GM19238 (cell line): ENCODE measurements around the gene SYNGR3.
A peak's percentile ranks its signal among the peaks of the same experiment; 100 is the strongest.

Experiments used
- DNase-seq: peaks from one replicate; pipeline ENCODE4 v3.0.0; 2011; ENCODE audit warnings: low spot score; ENCODE audit not compliant: insufficient read length

Gene SYNGR3

DNA sequence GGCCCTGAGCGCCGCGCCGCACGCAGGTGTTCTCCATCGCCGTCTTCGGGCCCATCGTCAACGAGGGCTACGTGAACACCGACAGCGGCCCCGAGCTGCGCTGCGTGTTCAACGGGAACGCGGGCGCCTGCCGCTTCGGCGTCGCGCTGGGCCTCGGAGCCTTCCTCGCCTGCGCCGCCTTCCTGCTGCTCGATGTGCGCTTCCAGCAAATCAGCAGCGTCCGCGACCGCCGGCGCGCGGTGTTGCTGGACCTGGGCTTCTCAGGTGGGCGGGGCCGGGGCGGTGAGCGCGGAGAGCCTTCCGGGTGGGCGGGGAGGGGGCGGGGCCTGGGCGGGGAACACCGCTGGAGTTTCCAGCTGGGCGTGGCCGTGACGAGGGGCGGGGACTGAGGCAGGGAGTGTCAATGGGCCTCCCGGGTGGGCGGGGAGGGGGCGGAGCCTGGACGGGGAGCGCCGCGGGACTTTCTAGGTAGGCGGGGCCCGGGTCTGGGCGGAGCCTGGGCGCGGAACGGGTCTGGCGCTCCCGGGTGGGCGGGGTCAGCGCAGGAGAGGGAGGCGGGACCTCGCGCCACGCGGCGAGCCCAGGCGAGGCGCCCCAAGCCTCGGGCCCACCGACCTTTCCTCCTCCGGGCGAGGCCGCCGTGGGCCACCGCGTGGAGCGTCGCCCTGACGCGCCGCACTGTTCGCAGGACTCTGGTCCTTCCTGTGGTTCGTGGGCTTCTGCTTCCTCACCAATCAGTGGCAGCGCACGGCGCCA, 2.4 kb downstream of the SYNGR3 start:
- DNase-seq: peak; percentile 99

DNA sequence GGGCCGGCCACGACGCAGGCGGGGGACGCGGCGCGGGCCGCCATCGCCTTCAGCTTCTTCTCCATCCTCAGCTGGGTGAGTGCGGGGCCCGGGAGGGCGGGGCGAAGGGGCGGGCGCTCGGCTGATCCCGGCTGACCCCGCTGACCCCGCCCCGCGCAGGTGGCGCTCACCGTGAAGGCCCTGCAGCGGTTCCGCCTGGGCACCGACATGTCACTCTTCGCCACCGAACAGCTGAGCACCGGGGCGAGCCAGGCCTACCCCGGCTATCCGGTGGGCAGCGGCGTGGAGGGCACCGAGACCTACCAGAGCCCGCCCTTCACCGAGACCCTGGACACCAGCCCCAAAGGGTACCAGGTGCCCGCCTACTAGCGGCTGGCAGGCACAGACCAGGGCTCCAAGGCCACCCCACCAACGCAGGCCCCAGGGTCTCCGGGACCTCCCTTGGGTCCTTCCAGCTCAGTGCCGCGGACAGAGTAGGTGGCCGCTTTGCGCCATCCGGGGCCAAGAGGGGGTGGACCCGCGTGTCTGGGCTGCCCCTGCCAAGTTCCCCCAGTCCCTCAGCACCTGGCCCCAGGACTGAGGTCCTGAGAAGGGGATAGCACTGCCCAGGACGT, 3.0 kb downstream of the SYNGR3 start:
- DNase-seq: no peak

DNA sequence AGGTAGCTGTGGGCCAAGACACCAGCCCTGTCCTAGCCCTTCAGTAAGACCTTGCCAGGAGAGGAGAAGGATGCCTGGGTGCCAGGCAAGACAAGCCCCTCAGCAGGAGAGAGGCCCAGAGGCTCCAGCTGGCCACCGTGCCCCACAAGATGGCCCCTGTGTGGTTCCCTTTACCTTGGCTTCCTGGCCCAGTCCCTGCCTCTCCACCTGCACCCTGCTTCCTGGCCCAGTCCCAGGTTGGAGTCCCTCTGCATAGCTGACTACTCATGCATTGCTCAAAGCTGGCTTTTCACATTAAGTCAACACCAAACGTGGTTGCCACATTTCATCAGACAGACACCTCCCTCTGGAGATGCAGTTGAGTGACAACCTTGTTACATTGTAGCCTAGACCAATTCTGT, 4.0 kb downstream of the SYNGR3 start:
- DNase-seq: no peak

DNA sequence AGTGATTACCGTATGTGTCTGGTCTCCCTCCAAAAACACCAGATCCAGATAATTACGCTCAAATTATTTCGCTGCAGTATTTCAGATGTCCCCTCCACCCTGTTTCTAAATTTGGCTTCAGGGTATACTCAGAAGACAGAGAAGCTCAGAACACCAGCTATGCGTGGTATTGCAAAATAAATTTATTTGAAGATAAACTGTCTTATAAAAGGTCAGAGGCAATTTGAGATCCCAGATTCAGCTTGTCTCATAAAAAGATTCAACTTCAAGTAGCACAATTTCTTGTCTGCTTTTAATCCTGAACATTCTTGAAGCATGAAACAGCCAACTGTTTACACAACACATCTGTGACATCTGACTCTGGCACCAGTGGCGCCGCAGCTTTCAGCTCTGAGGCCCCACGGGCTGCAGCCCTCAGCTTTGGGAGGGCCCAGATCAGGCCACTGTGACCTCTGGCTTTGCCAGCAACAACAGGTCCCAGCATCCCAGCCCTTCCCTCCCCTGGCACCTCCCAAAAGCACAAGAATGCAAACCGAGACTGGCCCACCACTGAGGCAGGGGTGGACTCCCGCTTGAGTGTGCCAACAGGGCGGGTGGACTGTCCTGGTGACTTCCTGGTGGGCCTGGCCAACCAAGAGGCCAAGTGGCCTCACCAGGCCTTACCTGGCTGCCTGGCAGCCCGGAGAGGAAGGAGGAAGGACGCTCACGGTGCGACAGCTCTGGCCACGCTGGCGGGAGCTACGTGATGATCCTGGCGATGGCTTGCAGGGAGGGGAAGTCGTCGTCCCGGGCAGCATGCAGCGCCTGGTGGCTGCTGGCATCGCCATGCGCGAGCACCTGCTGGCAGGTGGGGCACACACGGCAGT, 8.0 kb downstream of the SYNGR3 start:
- DNase-seq: no peak

DNA sequence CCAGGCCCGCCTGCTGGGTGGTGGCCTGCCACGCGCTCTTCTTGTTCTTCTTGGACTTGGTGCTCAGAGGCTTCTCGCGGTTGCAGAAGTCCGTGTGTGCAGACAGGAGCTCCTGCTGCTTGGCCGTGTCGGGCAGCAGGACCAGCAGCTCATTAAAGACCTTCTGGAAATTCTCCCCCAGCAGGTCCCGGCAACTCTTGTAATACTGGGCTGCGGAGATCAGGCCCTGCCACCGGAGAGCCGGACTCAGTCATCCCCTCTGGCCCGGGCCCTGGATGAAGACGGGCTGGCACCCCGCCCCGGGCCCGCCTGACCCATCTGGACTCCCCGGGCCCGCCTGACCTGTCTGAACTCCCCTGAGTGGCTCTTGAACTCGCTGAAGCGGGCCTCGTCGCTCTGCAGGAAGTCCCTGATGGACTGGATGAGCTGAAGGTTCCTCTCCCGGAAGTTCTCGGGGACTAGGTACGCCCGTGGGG, 8.6 kb downstream of the SYNGR3 start:
- no peak for DNase-seq

DNA sequence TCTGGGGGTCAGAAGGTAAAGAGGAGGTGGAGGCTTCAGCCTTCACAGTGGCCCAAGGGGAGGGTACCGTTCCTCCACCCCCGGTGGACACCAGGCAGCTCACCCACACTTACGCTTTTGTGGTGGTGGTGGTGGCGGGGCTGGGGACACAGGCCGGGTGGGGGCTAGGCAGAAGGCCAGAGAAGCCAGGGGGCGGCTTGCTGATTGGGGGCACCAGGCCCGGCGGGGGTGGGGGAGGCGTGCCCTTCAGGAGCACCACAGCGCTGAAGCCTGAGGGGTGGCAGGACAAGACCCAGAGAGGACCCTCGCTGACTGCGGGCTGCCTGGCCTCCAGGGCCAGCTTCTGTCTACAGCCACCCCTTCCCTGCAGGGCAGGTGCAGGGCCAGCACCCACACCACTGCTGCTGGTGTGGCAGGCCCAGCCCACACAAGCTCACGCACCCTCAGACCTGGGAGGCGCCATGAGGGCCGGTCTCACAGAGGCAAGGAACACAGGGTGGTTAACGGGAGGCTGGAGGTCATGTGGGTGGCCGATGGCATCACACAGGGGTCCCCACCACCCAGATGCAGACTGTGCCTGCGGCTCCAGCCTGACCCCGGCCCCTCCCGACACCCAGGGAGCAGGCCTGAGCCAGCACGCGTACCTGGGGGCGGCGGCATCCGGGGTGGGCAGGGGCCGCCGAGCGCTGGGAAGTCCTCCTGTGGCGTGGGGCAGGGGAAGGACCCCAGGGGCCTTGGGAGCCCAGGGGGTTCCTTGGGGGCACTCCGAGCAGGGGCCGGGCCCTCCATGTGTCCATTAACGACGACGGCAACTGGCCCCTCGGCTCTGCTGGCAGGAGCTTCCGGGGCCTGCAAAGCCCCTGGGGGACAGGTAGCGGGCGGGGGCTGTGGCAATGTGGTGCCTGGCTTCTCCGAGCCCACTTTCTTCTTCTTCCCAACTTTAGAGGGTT, 9.4 kb downstream of the SYNGR3 start:
- no peak for DNase-seq

DNA sequence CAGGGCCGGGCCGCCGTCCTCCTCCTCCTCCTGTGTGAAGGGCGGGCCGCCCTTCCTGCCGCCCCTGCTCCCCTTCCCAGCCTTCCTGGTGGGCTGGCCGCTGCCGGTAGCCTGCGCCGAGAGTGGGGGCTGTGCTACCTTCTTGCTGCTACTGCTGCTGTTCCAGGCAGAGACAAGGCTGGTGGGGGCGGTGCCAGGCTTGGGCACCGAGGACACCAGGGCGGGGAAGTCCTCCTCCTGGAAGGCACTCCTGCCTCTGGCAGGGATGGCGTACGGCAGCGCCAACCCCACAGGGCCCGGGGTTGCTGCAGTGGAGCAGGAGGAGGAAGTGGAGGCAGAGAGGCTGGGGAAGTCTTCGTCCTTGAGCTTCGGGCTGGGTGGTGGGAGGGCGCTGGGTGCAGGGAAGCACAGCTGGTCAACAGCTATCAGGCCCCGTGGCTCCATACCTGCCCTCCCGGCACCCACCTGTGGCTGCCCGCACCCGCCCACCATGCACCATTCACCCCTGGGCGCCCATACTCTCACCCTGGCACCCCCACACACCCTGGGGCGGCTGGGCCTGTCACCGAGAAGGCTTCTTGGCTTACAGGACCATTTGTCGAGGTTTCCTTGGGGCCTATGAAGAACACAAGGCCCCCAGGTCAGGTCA, 10.2 kb downstream of the SYNGR3 start:
- DNase-seq: no peak

DNA sequence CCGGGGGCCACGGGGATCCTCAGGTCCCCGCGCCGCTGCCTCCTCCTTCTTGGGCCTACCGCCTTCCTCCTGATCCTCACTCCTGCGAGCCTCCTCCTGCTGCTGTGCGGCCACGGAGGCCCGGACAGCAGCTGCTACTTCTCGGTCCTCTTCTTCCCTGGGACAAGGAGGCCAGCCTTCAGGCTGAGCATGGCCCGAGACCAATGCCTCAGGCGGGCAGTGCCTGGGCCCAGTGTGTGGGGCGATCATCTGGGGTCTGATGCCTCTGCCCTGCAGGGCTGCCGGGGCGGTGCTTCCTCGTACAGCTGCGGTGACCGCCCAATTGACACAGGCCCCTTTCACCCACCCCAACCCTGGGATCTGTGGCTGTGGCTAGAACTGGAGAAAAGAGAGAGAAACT, 11.3 kb downstream of the SYNGR3 start:
- DNase-seq: no peak

DNA sequence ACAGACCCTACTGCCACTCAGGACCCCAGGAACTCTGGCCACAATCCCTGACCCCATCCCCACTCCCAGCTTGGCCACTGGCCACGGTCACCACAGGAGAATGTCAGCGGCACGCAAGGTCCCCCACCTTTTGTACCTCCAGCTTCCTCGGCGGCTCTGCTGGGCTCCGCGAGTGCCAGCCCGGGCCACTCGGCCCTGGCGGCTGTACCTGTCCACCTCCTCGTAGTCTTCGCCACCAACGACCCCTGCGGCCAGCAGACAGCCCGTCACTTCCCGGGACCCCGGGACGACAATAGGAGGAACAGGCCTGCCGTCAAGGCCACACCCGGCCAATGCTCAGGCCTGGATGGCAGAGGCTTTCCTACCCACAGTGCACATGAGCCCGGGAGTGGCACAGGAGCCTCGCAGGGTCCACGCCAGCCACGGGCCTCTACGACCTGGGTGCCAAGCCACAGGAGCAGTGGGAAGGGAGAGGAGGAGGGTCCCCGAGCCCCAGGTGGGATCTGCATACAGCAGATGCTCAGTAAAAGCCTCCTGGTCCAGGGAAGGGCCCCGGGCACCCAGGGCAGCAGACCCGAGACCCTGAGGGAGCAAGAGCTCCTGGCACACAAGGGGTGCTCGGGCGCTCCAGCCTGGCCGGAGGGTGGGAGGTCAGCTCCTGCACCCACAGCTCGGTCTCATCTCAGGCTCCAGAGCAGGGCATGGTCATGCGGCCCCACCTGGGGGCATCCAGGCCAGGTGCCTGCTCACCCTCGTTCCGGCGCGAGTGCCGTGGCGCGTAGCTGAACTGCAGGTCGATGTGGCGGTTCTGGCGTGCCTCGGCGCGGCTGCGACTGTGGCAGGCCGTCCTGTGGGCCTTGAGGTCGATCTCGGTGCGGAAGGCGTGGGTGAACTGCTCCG, 11.9 kb downstream of the SYNGR3 start:
- DNase-seq: no peak

DNA sequence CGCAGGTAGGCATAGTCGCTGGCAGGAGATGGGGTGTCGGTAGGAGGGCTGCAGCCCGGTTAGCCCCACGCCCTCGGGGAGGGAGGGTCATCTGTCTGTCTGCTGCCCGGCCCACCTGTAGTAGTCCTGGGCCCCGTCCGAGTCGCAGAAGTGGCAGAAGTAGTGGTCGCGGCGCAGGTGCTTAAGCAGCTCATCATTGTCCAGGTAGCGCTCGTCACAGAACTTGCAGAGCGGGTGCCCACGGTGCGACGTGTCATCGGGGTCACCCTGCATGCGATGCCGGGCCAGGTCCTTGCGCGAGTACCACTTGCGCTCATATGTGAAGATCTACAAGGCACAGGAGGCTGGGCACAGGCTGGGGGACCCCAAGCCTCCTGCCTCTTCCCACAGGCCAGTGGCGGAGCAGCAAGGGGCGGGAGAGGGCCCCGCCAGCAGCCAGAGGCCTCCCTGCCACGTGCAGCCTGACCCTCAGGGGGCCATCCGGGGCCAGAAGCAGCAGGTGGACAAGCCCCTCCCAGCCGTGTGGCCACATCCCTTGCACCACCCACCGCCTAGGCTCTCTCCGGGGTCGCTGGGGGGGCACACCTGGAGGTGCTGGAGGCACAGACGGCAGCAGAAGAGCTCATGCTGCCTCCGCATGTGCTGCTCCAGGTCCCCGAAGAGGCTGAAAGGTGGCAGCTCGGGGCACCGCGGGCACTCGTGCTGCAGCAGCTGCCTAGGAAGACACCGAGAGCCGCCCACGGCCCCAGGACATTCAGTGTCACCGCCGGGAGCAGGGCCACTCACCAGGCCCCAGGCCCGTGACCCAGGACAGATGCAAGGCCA, 12.8 kb downstream of the SYNGR3 start:
- no peak for DNase-seq

DNA sequence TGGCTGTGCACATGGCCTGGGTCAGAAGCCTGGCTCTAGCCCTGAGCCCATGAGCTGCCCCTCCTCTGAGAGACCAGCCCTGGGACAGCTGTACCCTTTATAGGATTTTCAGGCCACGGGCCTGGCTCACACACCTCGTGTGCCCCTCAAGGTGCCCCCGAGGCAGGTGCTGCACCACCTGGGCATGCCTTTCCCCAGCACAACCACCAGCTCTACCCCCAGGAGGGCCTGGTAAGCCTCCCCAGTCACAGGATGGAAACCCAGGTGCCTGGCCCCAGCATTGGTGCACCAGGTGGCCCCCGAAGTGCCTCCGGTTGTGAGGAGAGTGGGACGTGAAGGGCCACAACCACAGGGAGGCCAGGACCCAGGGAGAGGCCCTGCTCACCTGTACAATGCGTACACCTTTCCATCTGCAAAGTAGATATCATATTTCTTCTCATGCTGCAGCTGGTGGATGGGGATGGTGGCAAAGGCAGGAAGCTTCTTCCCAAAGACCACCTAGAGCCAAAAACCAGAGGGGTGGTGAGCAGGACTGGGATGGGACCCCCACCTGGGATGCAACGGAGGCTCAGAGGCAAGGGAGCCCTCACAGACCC, 13.6 kb downstream of the SYNGR3 start:
- DNase-seq: no peak

DNA sequence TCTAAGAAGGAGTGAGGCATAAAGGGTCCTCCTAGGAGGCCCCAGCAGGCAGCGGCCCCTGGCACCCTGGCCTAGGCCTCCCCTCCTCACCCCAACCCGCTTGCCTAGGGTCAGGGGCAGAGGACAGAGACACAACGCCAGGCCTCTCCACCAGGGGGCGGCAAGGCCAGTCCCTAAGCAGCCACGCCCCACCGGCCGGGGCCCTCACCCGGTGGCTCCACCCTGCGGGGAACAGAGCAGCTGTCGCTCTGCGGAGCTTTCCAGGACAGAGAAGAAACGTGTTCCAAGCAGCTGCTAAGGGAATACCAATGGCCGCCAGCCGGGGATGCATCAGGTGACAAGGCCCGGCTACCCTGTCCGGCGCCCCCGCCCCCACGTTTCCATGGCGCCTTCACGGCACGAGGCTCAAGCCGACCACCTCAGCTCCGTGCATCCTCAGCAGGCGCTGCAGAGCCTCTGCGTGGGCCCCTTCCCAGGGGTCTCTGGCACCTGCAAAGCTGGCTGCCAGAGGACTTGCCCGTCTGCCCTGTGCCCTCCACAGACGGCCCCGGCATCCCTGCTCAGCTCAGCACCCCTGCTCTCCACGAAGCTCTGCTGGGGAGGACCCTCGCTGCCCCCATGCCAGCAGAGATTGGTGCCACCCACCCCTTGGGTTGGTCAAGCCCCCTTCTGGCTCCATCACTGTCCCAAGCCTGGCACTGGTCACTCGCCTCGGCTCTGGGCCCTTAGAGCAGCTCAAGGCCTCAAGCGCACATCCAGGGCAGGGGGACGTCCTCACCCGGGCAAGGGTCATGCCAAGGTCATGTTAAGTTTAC, 14.3 kb downstream of the SYNGR3 start:
- DNase-seq: peak; percentile 98

DNA sequence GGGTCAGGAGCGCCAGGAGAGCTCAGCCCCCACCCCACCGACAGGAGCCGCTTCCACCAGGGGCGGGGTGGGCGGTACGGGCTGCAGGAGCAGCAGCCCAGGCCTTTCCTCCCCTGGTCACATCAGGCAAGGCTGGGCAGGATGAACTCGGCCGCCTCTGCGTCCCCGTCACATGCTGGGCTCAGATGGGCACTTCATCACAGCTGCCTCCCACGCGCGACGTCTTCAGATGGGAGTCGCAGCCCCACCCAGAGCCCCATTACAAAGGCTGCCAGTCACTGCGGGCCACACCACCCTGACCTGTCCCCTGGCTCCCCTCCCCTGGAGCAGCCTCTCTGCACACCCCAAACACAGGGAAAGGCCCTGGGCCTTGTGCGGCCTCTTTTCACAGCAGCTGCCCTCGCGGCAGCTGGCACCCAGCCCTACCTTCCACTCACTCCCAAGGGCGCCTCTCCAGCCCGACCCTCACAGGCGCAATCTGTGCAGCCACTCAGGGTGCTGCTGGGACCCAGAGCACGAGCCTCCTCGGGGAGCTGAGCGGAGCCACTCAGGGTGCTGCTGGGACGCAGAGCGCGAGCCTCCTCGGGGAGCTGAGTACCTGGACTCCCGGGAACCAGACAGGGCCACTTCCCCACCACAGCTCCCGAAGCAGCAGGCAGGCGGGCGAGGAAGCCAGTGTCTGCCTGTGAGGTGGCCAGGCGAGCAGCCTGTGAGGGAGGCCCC, 15.2 kb downstream of the SYNGR3 start:
- no peak for DNase-seq

DNA sequence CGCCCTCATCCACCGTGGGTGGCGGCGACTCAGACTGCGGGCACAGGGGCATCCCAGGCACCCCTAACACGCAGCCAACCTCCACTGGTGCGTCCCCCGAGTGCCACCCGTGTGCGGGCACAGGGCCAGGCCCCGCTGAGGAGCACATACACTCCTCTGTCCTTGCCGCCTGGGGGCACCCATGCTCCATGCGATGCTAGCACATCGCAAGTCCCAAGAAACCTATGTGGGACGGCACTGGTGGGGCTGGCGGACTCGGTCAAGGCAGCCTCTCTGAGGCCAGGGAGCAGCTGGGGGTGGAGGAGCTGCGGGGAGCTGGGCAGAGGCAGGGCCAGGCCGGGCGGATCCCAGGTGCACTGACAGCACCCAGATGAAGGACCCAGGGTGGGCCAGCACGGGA, 15.9 kb downstream of the SYNGR3 start:
- no peak for DNase-seq

DNA sequence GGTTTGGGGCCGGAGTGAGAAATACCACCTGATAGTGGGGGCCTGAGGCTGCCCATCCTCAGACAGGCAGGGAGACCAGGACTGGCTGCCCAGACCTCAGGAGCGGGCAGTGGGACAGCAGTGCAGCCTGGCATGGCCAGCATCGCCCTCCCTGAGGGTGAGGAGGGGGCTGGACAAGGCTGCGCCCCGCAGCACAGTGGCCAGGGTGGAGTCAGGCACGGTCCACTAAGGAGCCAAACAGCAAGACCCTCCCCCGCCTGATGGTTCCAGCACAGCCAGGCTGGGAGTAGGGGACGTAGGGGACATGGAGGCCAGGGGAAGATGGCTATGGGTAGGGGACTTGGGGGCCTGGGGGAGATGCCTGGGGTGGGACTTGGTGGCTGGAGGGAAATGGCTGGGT, 16.5 kb downstream of the SYNGR3 start:
- no peak for DNase-seq

DNA sequence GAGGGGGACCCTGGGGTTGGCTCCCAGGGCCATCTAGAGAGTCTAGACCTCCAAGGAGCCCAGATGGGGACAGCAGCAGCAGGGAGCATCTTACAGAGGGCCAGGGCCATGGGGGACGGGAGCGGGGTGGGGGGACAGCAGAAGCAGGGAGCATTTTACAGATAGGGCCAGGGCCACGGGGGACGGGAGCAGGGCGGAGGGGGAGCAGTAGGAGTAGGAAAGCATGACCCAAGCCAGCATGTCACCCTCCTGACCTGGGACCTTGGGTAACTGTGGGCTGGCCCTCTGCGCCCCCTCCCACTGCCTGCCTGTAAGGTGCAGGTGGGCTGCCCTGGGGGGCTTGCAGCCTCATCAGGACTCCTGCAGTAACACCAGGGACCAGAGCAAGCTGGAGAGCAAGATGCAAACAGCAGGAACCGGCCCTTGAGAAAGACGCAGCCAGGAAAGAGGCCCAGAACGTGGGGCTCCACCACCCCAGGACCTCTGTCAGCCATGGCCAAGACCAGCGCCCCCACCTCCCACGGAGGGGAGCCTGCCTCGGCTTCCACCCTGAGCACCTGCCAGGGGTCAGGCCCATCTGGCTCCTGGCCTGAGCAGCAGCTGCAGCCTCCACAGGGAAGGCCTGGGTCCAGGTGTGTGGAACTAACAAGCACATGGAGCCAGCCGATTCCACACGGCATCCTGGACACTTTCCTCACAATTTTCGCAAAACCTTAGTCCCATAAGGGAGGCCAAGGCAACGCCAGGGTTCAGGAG, 17.5 kb downstream of the SYNGR3 start:
- no peak for DNase-seq
